Ovary (tissue), 3 donors: ENCODE measurements around the gene EMX2.

Experiments used
- CTCF ChIP-seq, 3 donors: fragments of 450-650 bp in 2 of 3; fragments of 200-600 bp in 1 of 3; IDR thresholded peaks; one replicate each; pipeline versions ENCODE4 v1.5.1 to v1.8.0; 2016 to 2022; ENCODE audit warnings: antibody characterized with exemption in 3 of 3, mild to moderate bottlenecking in 1 of 3
- POLR2A ChIP-seq: fragments of 450-650 bp; IDR thresholded peaks from one replicate; pipeline ENCODE4 v1.6.1; 2017; ENCODE audit warnings: antibody characterized with exemption, mild to moderate bottlenecking, moderate library complexity
- donor health status: DM: no; HTN: no; CAD: no.

DNA sequence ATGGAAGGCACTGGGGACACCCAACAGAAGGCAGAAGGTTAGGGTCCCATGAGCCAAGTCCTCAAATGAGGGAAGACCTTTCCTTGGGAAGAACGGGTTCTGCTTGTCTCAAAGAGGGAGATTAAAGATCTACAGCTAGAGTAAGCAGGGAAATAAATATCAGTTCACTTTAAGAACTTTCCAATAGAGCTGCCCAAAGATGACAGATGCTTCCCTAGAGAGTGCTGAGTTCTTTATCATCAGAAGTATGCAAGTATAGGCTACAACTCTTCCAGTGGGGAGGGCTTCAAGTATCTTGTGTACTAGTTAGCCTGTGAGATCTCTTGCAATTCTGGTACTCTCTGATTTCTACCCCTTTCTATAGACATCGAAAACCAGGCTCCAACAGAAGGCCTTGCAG, 39.4 kb downstream of the EMX2 start:
- TF ChIP-seq CTCF (IDR thresholded peaks at IDR 0.05) (no peak), POLR2A (no peak)
